Left lung (tissue), 10 donors: ENCODE results near the gene METTL16. TPM values are rescaled to one million over a fixed set of nuclear protein-coding genes. Genes with fewer than 3 reads are reported as not detected.
A peak's percentile ranks its signal among the peaks of the same experiment; 100 is the strongest.

Experiments
- ATAC-seq: fragments of 200-7000 bp; cut with Tn5 transposase; one replicate; pipeline ENCODE4 v1.9.1; 2020; ENCODE audit warnings: moderate library complexity
- DNase-seq, 4 donors: peaks; one replicate each; pipeline ENCODE4 v3.0.0-alpha.2; 2013 to 2020
- H3K27ac ChIP-seq, 2 donors: fragments of 200-600 bp; sonication (generic) in 1 of 2; one replicate each; pipeline versions ENCODE4 v1.5.0 to v1.8.0; 2020 to 2021
- H3K27me3 ChIP-seq, 2 donors: fragments of 200-600 bp; sonication (generic) in 1 of 2; one replicate each; pipeline versions ENCODE4 v1.5.0 to v1.8.0; 2020 to 2021
- H3K36me3 ChIP-seq, 2 donors: fragments of 200-600 bp; sonication (generic) in 1 of 2; one replicate each; pipeline versions ENCODE4 v1.5.0 to v1.8.0; 2020 to 2021
- H3K4me1 ChIP-seq, 2 donors: fragments of 200-600 bp; one replicate each; pipeline ENCODE4 v1.8.0; 2021
- H3K4me3 ChIP-seq, 2 donors: fragments of 200-600 bp; sonication (generic) in 1 of 2; one replicate each; pipeline versions ENCODE4 v1.5.0 to v1.8.0; 2020 to 2021; ENCODE audit warnings: mild to moderate bottlenecking in 1 of 2
- H3K9me3 ChIP-seq, 2 donors: fragments of 200-600 bp; sonication (generic) in 1 of 2; one replicate each; pipeline versions ENCODE4 v1.5.0 to v1.8.0; 2020 to 2021
- CTCF ChIP-seq, 2 donors: fragments of 200-600 bp; sonication (generic) in 1 of 2; IDR thresholded peaks; one replicate each; pipeline versions ENCODE4 v1.5.0 to v1.8.0; 2021; ENCODE audit warnings: antibody characterized with exemption in 2 of 2
- intact Hi-C, 2 donors: fragments of 100-400 bp; cut with DNase I; formaldehyde crosslinking; loops; one replicate each; pipeline versions ENCODE4 v1.11.2 to v1.14.2; 2022
- polyA plus RNA-seq, 6 donors: library from polyadenylated mRNA; unstranded; fragments of 120-200 nt; gene quantifications; one replicate each; pipeline ENCODE4 v1.2.1, GENCODE V29; 2013; ENCODE audit not compliant: insufficient read length in 6 of 6
- total RNA-seq, 2 donors: library from RNA; stranded (reverse); fragmentation: NEBNext Ultra II Directional; extraction: Animal tissue kit (Norgen Biotek cat#: 25700); gene quantifications; one replicate each; pipeline ENCODE4 v1.2.1, GENCODE V29; 2021
- donor health status: DM: no; HTN: yes; CAD: no.
- donor health status: DM: no; HTN: no; CAD: no.

Gene METTL16
- total and polyA plus RNA-seq, 8 donors = 25.1 to 51.8 (median 38.7) TPM

GRCh38 chr17:2377659-2378058, 134.0 kb downstream of the METTL16 start:
- ATAC-seq (no peak), DNase-seq (no peak)
- Histone ChIP-seq H3K27me3 (no peaks in the 10 kb centered on the region), H3K27ac (no peak overlapping the region), H3K9me3 (no peaks in the 10 kb centered on the region), H3K4me1 (peaks cover 2 to 3% of the 10 kb centered on the region in 2 donors), H3K4me3 (no peak overlapping the region), H3K36me3 (peaks cover 0 to 74% of the 10 kb centered on the region in 2 donors)
- intact Hi-C loops = no loop called here
- no peak for TF ChIP-seq CTCF (IDR thresholded peaks at IDR 0.05)

GRCh38 chr17:2376107-2376506, 135.6 kb downstream of the METTL16 start:
- TF ChIP-seq CTCF (IDR thresholded peaks at IDR 0.05) = no peak
- DNase-seq (peak in 1 of 4 donors; percentile 50), ATAC-seq (no peak)
- intact Hi-C loops = no loop called here
- Histone ChIP-seq H3K9me3 (no peaks in the 10 kb centered on the region), H3K36me3 (peaks cover 0 to 90% of the 10 kb centered on the region in 2 donors), H3K4me3 (no peak overlapping the region), H3K27ac (no peak overlapping the region), H3K4me1 (no peaks in the 10 kb centered on the region), H3K27me3 (no peaks in the 10 kb centered on the region)

DNA sequence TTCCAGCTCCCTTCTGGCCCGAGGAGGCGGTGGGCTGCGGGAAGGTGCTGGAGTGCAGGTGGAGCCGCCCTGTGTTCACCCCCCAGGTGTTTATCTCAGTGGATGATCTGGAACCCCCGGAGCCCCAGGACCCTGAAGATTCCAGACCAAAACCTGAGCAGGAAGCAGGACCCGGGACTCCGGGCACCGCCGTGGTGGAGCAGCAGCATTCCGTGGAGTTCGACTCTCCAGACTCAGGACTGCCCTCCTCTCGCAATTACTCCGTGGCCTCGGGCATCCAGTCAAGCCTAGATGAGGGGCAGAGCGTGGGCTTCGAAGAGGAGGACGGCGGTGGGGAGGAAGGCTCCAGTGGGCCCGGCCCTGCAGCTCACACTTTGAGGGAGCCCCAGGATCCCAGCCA, 136.3 kb downstream of the METTL16 start:
- no peak for DNase-seq
- H3K36me3 ChIP-seq = peaks cover 0 to 91% of the 10 kb centered on the region in 2 donors
- no peak for ATAC-seq

DNA sequence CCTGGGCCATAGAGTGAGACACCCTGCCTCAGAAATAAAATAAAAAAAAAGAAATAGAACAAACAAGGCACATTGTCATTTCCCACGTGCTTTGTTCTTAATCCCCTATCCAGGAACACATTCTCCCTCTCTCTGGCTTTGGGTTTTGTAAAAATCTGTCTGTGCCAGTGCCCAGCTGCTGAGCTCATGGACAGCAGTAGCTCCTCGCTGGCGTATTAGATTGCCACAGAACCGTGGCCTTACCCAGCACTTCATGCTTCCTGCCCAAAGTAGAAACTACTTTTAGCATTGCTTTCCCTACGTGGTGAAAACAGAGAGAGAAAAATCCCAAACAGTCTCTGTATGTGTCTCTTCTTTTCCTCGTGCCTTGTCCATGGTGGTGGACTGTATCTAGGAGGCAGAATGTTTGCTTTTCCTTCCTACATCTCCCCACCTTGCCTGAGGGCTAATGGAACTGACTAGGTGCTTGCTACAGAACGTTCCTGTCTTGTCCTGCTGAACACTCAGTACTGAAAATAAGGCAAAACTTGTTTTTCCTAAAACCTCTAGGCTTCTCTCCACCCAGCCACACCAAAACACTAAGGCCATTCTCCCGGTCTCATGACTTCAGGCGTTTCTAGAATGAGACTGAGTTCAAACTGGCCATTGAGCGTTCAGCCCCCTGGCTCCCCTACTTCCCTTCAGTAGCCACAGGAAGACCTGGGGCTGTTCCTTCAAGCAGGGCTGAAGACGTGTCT, 137.0 kb downstream of the METTL16 start:
- DNase-seq = no peak
- no peaks in the 10 kb centered on the region for H3K27me3 ChIP-seq
- H3K27ac ChIP-seq = no peak overlapping the region
- H3K9me3 ChIP-seq = no peaks in the 10 kb centered on the region
- TF ChIP-seq CTCF (IDR thresholded peaks at IDR 0.05) = no peak
- no peaks in the 10 kb centered on the region for H3K4me1 ChIP-seq
- intact Hi-C loops = no loop called here
- peaks cover 0 to 90% of the 10 kb centered on the region in 2 donors for H3K36me3 ChIP-seq
- ATAC-seq = no peak
- H3K4me3 ChIP-seq = no peak overlapping the region

More for the DNA sequence above, 136.3 kb downstream of the METTL16 start:
- Histone ChIP-seq H3K4me1 (no peaks in the 10 kb centered on the region), H3K4me3 (no peak overlapping the region), H3K27ac (no peak overlapping the region), H3K9me3 (no peaks in the 10 kb centered on the region), H3K27me3 (no peaks in the 10 kb centered on the region)
- no peak for TF ChIP-seq CTCF (IDR thresholded peaks at IDR 0.05)
- intact Hi-C loops = no loop called here

GRCh38 chr17:2373179-2373578, 138.5 kb downstream of the METTL16 start:
- Histone ChIP-seq H3K4me3 (no peak overlapping the region), H3K27me3 (no peaks in the 10 kb centered on the region), H3K27ac (no peak overlapping the region), H3K36me3 (peaks cover 0 to 76% of the 10 kb centered on the region in 2 donors), H3K9me3 (no peaks in the 10 kb centered on the region), H3K4me1 (peaks cover 0 to 7% of the 10 kb centered on the region in 2 donors)
- intact Hi-C loops = no loop called here
- no peak for TF ChIP-seq CTCF (IDR thresholded peaks at IDR 0.05)
- ATAC-seq (no peak), DNase-seq (no peak)
